ENCODE measurements around the gene CEP89.
"Not testable (repeated sequence)": the region's sequence is repeated elsewhere in the genome, so short reads cannot be mapped to it uniquely, and the experiment has no call there.

The CEP89 gene

DNA sequence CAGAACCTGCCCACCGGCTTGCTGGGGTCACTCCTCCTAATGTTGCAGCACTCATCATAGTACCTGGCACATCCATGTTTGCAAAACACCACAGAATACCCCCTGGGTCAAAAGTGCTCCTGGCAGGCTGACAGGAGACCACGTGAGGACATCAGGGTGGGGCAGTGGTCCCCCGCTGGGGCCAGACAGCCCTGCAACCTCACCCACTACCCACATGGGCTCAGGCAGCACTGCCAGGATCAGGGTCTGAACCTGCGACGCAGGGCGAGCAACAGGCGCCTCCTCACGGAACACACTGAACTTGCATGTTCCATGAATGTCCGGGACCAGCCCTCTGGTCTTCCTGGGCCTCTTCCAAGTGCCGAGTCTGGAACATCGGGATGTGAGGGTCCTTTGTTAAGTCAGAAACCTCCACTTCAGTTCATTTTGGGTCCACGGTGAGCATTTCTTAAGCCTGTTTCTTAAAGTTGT is 100.7 kb downstream of the CEP89 start:
- DNase-seq (ENCODE audit: extremely low read depth, low read depth), result no peak

DNA sequence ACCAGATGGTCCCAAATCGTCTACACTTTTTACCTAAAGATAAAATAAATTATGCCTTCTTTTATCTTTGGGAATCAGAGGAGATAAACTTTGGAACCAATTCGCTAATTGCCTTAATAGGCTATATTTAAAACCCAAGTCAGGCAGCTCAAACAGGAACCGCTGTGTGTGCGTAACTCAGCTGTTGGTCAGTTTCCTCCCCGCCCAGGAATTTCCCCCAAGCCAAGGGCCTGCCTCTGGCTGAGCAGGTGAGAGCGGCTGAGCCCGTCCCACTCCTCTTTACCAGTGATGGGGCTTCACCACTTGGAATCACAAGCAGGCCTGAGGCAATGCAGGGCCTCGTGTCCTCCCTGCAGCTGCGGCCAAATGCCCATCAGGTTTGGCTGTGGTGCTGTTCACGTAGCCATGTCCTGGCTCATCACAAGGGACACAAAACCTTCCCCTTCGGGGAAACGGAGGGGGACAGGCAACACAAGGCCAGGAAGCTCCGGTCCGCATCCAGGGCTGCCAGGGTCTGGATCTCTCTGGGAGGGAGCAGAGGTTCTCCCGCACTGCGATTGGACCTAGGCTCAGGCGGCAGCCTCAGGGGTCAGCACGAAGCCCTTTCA is 101.7 kb downstream of the CEP89 start:
- TF ChIP-seq, protein P1, sequence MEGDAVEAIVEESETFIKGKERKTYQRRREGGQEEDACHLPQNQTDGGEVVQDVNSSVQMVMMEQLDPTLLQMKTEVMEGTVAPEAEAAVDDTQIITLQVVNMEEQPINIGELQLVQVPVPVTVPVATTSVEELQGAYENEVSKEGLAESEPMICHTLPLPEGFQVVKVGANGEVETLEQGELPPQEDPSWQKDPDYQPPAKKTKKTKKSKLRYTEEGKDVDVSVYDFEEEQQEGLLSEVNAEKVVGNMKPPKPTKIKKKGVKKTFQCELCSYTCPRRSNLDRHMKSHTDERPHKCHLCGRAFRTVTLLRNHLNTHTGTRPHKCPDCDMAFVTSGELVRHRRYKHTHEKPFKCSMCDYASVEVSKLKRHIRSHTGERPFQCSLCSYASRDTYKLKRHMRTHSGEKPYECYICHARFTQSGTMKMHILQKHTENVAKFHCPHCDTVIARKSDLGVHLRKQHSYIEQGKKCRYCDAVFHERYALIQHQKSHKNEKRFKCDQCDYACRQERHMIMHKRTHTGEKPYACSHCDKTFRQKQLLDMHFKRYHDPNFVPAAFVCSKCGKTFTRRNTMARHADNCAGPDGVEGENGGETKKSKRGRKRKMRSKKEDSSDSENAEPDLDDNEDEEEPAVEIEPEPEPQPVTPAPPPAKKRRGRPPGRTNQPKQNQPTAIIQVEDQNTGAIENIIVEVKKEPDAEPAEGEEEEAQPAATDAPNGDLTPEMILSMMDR (IDR thresholded peaks at IDR 0.05; ENCODE audit: low read depth, low read length, missing control alignments), result no peak
- DNase-seq (ENCODE audit: extremely low read depth, low read depth), result no peak
- no peak overlapping the region for H3K4me3 ChIP-seq (replicated peaks; ENCODE audit: low read depth, low read length)

More for the DNA sequence above, 100.7 kb downstream of the CEP89 start:
- H3K4me3 ChIP-seq (replicated peaks; ENCODE audit: low read depth, low read length), result no peak overlapping the region
- TF ChIP-seq, protein P1 (IDR thresholded peaks at IDR 0.05; ENCODE audit: low read depth, low read length, missing control alignments), result no peak

DNA sequence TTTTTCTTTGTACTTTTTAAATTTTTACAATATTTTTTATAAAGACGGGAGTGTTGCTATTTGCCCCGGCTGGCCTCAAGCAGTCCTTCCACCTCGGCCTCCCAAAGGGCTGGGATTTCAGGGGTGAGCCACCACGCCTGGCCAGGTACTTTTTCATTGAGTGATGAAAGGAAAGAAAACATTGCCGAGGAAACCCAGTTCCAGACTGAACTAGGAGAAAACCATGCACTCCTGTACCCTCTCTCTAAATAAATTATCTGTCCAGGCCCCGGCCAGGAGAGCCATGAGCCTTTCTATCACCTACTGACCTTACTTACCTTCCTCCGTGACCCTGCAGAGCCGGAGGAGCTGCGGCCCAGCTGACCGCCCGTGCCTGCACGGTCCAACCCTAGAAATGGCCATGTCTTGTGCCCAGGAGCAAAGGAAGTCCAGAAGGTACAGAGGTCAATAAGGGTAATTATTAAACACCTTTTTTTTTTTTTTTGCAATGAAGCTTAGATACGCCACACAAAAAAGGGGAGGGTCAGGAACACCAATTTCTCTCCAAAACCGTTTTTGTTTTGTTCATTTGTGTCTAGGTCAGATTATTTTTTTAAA is 102.3 kb downstream of the CEP89 start, which contains the start of gene SLC7A9:
Gene SLC7A9, minus strand, starts transcription at position 399 of the 597 bp plus-strand sequence. CDS start 1,233 bp downstream, outside the sequence.
- no peak for DNase-seq (ENCODE audit: extremely low read depth, low read depth)
- TF ChIP-seq, protein P1 (IDR thresholded peaks at IDR 0.05; ENCODE audit: low read depth, low read length, missing control alignments), result no peak
- H3K4me3 ChIP-seq (replicated peaks; ENCODE audit: low read depth, low read length), result no peak within 1 kb of the TSS

DNA sequence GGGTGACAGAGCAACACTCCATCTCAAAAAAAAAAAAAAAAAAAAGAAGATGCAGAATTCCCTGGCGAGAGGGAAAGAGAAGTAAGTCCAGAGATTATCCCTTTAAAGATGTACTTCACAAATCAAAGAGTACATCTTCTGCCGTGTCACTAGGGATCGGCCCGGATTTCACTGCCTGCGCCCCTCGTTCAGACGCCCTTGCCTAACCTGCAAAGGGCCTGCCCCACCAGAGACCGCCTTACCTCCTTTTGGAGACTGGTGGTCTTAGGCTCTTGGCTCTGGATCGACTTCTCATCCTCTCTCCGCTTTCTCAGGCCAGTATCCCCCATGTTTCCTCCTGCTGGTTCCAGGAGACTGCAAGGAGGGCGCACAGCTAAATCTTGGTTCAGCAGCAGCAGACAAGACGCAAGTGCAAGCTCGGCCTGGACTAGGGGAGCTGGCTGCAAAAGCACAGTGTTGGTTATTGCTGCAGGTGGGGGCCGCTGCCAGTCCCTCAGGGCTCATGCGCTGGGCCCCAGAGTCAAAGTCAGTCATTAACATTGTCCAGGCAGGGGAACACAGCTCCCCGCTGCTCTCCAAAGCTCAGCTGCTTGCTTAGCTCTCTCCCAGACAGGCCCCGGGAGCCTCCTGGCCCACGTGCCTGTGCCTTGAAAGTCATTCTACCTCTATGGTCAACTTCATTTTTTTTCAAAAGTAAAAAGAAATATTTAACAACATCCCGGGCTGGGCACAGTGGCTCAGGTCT is 103.4 kb downstream of the CEP89 start:
- DNase-seq (ENCODE audit: extremely low read depth, low read depth), result no peak
- no peak overlapping the region for H3K4me3 ChIP-seq (replicated peaks; ENCODE audit: low read depth, low read length)
- TF ChIP-seq, protein P1 (IDR thresholded peaks at IDR 0.05; ENCODE audit: low read depth, low read length, missing control alignments), result no peak

DNA sequence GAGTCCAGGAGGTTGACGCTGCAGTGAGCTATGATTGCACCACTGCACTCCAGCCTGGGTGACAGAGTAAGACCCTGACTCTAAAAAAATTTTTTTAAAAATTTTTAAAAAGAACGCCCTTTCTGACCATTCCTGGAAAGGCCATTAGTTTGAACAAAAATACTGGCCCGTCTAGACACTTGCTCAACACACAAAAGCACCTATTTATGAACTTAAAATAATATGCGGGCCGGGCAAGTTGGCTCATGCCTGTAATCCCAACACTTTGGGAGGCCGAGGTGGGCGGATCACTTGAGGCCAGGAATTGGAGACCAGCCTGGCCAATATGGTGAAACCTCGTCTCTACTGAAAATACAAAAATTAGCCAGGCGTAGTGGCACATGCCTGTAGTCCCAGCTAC is 104.3 kb downstream of the CEP89 start:
- not testable (repeated sequence) for H3K4me3 ChIP-seq (replicated peaks; ENCODE audit: low read depth, low read length); DNase-seq (ENCODE audit: extremely low read depth, low read depth)

DNA sequence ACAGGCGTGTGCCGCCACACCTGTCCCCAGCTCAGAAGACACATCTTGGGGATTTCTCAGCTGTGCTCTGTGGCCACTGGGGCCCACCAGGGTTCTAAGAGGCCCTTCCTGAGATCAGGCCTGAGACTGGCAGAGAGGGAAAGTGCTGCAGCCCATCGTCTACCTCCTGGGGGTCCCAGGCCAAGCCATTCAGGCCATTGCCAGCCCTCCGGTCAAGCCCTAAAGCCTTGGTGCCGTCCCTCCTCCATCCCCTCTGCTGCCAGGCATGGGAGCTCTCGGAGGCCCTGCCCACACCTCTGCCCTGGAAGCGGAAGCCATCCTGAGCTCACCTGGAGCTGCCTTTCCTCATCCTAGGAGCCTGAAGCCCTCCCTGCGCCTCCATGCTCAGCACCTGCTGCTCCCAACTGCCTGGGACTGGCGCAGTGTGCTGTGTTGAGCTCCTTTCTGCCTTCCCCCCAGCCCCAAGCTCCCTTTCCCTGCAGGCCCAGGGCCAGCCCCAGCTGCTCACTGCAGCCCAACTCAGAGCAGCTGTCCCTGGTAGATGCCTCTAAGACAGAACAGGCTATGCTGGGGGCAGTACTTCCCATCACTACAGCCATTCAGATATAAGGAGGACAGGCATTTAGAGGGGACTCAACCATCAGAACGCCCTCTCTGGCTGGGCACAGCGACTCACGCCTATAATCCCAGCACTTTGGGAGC is 105.0 kb downstream of the CEP89 start:
- DNase-seq (ENCODE audit: extremely low read depth, low read depth), result no peak
- H3K4me3 ChIP-seq (replicated peaks; ENCODE audit: low read depth, low read length), result no peak overlapping the region
- TF ChIP-seq, protein P1 (IDR thresholded peaks at IDR 0.05; ENCODE audit: low read depth, low read length, missing control alignments), result no peak
